Activated CD4-positive, CD25-positive, alpha-beta regulatory T cell treated with anti-CD3 and anti-CD28 coated beads, Interleukin-2, amount 50 U/mL, for 72 hours (primary cell): ENCODE data around the gene SCYL2.

Experiments
- DNase-seq: peaks from one replicate; pipeline ENCODE4 v3.0.0; 2021

Gene SCYL2

GRCh38 chr12:100382338-100382737 lies 115.4 kb downstream of the SCYL2 start:
- no peak for DNase-seq

DNA sequence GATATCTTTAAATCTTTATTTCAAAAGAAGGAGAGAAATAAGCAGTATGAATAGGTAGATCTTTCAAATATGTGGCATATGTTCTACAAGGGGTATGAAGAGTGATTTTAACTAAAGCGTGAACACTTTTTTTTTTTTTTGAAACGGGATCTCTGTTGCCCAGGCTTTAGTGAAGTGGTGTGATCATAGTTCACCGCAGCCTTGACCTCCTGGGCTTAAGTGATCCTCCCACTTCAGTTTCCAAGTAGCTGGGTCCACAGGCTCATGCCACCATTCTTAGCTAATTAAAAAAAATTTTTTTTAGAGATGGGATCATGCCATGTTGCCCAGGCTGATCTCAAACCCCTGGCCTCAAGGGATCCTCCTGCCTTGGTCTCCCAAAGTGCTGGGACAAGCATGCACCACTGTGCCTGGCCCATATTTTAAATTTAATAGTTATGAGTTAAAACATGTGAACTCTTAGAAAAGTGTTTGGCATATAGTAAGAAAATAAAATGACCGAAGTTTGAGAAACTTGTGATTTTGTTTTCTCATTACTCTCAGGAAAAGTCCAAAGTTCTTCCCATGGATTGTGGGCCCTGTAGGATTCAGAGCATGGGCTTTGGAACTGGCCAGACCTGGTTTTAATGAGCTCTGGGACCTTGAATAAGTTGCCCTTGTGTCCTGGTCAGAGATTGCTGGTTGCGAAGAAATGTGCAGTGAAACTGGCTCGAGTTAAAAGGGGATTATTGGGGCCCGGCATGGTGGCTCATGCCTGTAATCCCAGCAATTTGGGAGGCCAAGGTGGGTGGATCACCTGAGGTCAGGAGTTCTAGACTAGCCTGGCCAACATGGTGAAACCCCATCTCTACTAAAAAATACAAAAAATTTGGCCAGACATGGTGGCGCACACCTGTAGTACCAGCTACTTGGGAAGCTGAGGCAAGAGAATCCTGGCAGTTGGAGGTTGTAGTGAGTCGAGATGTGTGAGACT lies 116.9 kb downstream of the SCYL2 start:
- DNase-seq, result no peak

DNA sequence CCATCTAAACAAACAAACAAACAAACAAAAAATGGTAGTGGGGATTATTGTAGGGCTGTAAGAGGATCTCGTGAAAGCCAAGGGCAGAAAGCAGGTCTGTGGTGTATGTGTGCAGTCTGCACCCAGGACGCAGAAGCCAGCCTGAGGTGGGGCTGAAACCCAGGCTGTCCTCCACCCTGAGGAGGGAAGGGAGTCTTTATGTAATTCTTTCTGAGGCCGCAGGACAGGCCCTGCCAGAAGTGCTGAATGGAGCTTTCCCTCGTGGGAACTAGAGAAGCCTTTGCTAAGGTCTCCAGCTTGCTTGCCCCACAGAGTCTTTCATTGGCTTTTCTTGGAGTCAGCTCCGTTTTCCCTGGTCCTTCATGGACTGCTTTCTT lies 117.6 kb downstream of the SCYL2 start:
- no peak for DNase-seq

- DNase-seq, result no peak
These were observed 121.4 kb downstream of the SCYL2 start for GRCh38 chr12:100388382-100388781.
